K562 (cell line): ENCODE measurements around the gene SLC39A7. TPM values are rescaled to one million over a fixed set of nuclear protein-coding genes. Genes with fewer than 3 reads are reported as not detected.
A peak's percentile ranks its signal among the peaks of the same experiment; 100 is the strongest.

Experiments
- ATAC-seq: fragments of 200-7000 bp; cut with Tn5 transposase; 3 replicates; pipeline ENCODE4 v1.9.1; 2020; ENCODE audit warnings: moderate library complexity
- BruUV-seq: library from RNA; stranded (reverse); fragments of 400-500 nt; replicated peaks from 2 replicates; lab custom pipeline; 2021; lab: Mats Ljungman, UMichigan
- CTCF ChIA-PET: fragments of 300-600 bp; formaldehyde crosslinking; extraction: SDS; loops from one replicate; lab custom pipeline; 2021; ENCODE audit warnings: low intra/inter-chr PET ratio; lab: Yijun Ruan, JAX
- POLR2A ChIA-PET: fragments of 300-600, 350-650 bp; sonication (Branson Sonifier 250); formaldehyde crosslinking; extraction: SDS; loops from one replicate; lab custom pipeline; 2021; ENCODE audit warnings: antibody characterized with exemption, inconsistent platforms; lab: Yijun Ruan, JAX
- DNase-seq, 4 experiments: peaks; one replicate each; pipeline versions ENCODE4 v3.0.0 to v3.0.0-alpha.2; 2011 to 2018; ENCODE audit warnings: low spot score in 3 of 4, mixed read lengths in 3 of 4; ENCODE audit errors: extremely low read depth in 1 of 4
- FAIRE-seq: peaks from 2 replicates; lab custom pipeline; 2011; peaks lifted over from hg19 to GRCh38; lab: Jason Lieb, UNC
- H2AFZ ChIP-seq: 2 replicates; pipeline ENCODE4 v1.6.0; 2011; ENCODE audit warnings: low read depth, low read length, control low read depth, inconsistent platforms
- H3K27ac ChIP-seq: fragments of 200-600 bp; 3 replicates; pipeline ENCODE4 v1.8.0; 2011; ENCODE audit warnings: low read depth, mild to moderate bottlenecking, control low read depth, inconsistent platforms, low read length, moderate library complexity, mixed read lengths; ENCODE audit errors: extremely low read depth
- H3K27me3 ChIP-seq, 2 experiments: fragments of 300-600 bp in 1 of 2; 2 replicates in 1 of 2; 3 replicates in 1 of 2; pipeline versions ENCODE4 v1.6.0 to v1.8.0; 2011; ENCODE audit warnings: inconsistent platforms in 2 of 2, low read length in 2 of 2, mild to moderate bottlenecking in 1 of 2, mixed read lengths in 1 of 2, moderate library complexity in 1 of 2; ENCODE audit not compliant: control insufficient read depth in 2 of 2, insufficient read depth in 2 of 2
- H3K36me3 ChIP-seq: fragments of 300-600 bp; 3 replicates; pipeline ENCODE4 v1.8.0; 2011; ENCODE audit warnings: mild to moderate bottlenecking, low read length, inconsistent platforms; ENCODE audit not compliant: control insufficient read depth, insufficient read depth
- H3K4me1 ChIP-seq, 2 experiments: fragments of 200-600 bp in 1 of 2; replicated peaks in 1 of 2; 2 replicates in 1 of 2; 3 replicates in 1 of 2; pipeline versions ENCODE4 v1.5.1 to v1.8.0; 2011; ENCODE audit warnings: inconsistent platforms in 2 of 2, low read length in 2 of 2, mild to moderate bottlenecking in 1 of 2, mixed read lengths in 1 of 2, moderate library complexity in 1 of 2; ENCODE audit not compliant: control insufficient read depth in 2 of 2, insufficient read depth in 2 of 2
- H3K4me2 ChIP-seq: 2 replicates; pipeline ENCODE4 v1.6.1; 2011; ENCODE audit warnings: low read length, control low read depth, inconsistent platforms, mixed read lengths; ENCODE audit not compliant: insufficient read depth
- H3K4me3 ChIP-seq: fragments of 200-600 bp; sonication (generic), shearing (Covaris generic); 2 replicates; pipeline ENCODE4 v1.5.1; 2016; ENCODE audit warnings: control low read depth, inconsistent platforms
- H3K79me2 ChIP-seq: fragments of 200-600 bp; 3 replicates; pipeline ENCODE4 v1.8.0; 2011; ENCODE audit warnings: low read length, inconsistent platforms; ENCODE audit not compliant: control insufficient read depth, insufficient read depth
- H3K9ac ChIP-seq, 2 experiments: 2 replicates each; pipeline versions ENCODE4 v1.6.0 to v1.6.1; 2011; ENCODE audit warnings: low read depth in 2 of 2, low read length in 2 of 2, control low read depth in 1 of 2, inconsistent platforms in 1 of 2, mild to moderate bottlenecking in 1 of 2, mixed read lengths in 1 of 2; ENCODE audit not compliant: insufficient read depth in 1 of 2
- H3K9me1 ChIP-seq: one replicate; pipeline ENCODE4 v1.6.0; 2011; ENCODE audit warnings: inconsistent platforms, mild to moderate bottlenecking, low read length, moderate library complexity; ENCODE audit not compliant: control insufficient read depth, insufficient read depth
- H3K9me3 ChIP-seq: replicated peaks from 2 replicates; pipeline ENCODE4 v1.5.1; 2011; ENCODE audit warnings: low read depth, low read length, inconsistent platforms; ENCODE audit not compliant: control insufficient read depth, insufficient read depth
- H4K20me1 ChIP-seq: replicated peaks from 2 replicates; pipeline ENCODE4 v1.6.1; 2011; ENCODE audit warnings: low read length, inconsistent platforms, mixed read lengths; ENCODE audit not compliant: control insufficient read depth, insufficient read depth
- ARID1B ChIP-seq: fragments of 450-650 bp; IDR thresholded peaks from 2 replicates; pipeline ENCODE4 v1.6.1; 2016; ENCODE audit warnings: antibody characterized with exemption, mild to moderate bottlenecking, inconsistent platforms
- ARID3A ChIP-seq: IDR thresholded peaks from 2 replicates; pipeline ENCODE4 v1.6.1; 2012; ENCODE audit warnings: low read depth, low read length, improper control_type of control experiment, borderline replicate concordance
- CREM ChIP-seq: IDR thresholded peaks from 2 replicates; pipeline ENCODE4 v1.6.1; 2014; ENCODE audit warnings: antibody characterized with exemption, low read depth
- DPF2 ChIP-seq: fragments of 450-650 bp; IDR thresholded peaks from 2 replicates; pipeline ENCODE4 v1.6.1; 2016
- EHMT2 ChIP-seq: fragments of 450-650 bp; IDR thresholded peaks from 2 replicates; pipeline ENCODE4 v1.6.1; 2018; ENCODE audit warnings: antibody characterized with exemption
- NFYB ChIP-seq: IDR thresholded peaks from 2 replicates; pipeline ENCODE4 v1.6.1; 2011; ENCODE audit warnings: mild to moderate bottlenecking, moderate library complexity; ENCODE audit not compliant: insufficient read length; ENCODE audit errors: extremely low read depth
- NR2F6 ChIP-seq: fragments of 450-650 bp; formaldehyde crosslinking; IDR thresholded peaks from 2 replicates; pipeline ENCODE4 v1.4.0; 2020; ENCODE audit warnings: mild to moderate bottlenecking
- RBM14 ChIP-seq: fragments of 200-400 bp; formaldehyde crosslinking; IDR thresholded peaks from 2 replicates; pipeline ENCODE4 v1.6.1; 2018; ENCODE audit warnings: low read depth, mild to moderate bottlenecking, low read length, moderate library complexity, borderline replicate concordance; ENCODE audit not compliant: insufficient read depth
- SFPQ ChIP-seq: fragments of 200-400 bp; formaldehyde crosslinking; IDR thresholded peaks from 2 replicates; pipeline ENCODE4 v1.6.1; 2017; ENCODE audit warnings: mild to moderate bottlenecking, low read depth, low read length, moderate library complexity
- SUPT5H ChIP-seq: fragments of 450-650 bp; IDR thresholded peaks from 2 replicates; pipeline ENCODE4 v1.6.1; 2016
- ZKSCAN8 ChIP-seq: fragments of 200-800 bp; sonication (Bioruptor generic); IDR thresholded peaks from 2 replicates; pipeline ENCODE4 v1.6.1; 2016; ENCODE audit warnings: missing genetic modification characterization, missing compliant biosample characterization
- ZNF77 ChIP-seq: fragments of 250-450 bp; sonication (Bioruptor Pico); IDR thresholded peaks from 2 replicates; pipeline ENCODE4 v1.5.0; 2020
- WGBS: fragments of 100-300 bp; shearing (Covaris generic); methylation state at CpG from one replicate; pipeline ENCODE4 v1.1.6; 2016; ENCODE audit warnings: low coverage, mixed read lengths; ENCODE audit not compliant: insufficient coverage; ENCODE audit errors: missing lambda C conversion rate; 5-methylcytosine and 5-hydroxymethylcytosine counted together
- in situ Hi-C: fragments of 300-500 bp; cut with MboI; formaldehyde crosslinking; loops from 4 replicates; pipeline ENCODE4 v1.15.0; 2018; ENCODE audit warnings: inconsistent platforms, mixed read lengths
- intact Hi-C: fragments of 100-400 bp; cut with micrococcal nuclease; formaldehyde crosslinking; loops from 2 replicates; pipeline ENCODE4 v1.14.2; 2022
- polyA plus RNA-seq, 8 experiments: library from polyadenylated mRNA; depleted of rRNA in 4 of 8; stranded (reverse) in 5 of 8; unstranded in 3 of 8; fragments of >200 nt; fragmentation: Nextera tagmentation in 2 of 8; fragmentation: Illumina TruSeq in 1 of 8; extraction: Ambion mirVana in 2 of 8; extraction: Trizol in 1 of 8; gene quantifications; 2 replicates each; pipeline versions ENCODE4 v1.2.1 to v1.2.3, GENCODE V29; 2011 to 2014; ENCODE audit warnings: inconsistent platforms in 1 of 8, missing spikeins in 1 of 8
- total RNA-seq, 7 experiments: library from RNA; depleted of rRNA in 6 of 7; stranded (reverse); fragments of >200 nt in 6 of 7; fragmentation: Illumina TruSeq in 2 of 7; extraction: Trizol in 2 of 7; gene quantifications; 2 replicates each; pipeline versions ENCODE4 v1.2.1 to v1.2.3, GENCODE V29; 2011 to 2021; ENCODE audit warnings: low replicate concordance in 1 of 7
- TF ChIP-seq, protein P1 (sequence below): fragments of 200-800 bp; sonication (Bioruptor generic); IDR thresholded peaks from 2 replicates; pipeline ENCODE4 v1.6.1; 2016; ENCODE audit warnings: missing genetic modification characterization, missing compliant biosample characterization

SLC39A7 gene
- total and polyA plus RNA-seq, 9 of the 15 experiments (the other 6 are each of a cell fraction or from before 2014, with no cell fraction given), result 21.7 to 169 (median 121) TPM

GRCh38 chr6:33160728-33161344 lies 39.8 kb upstream of the SLC39A7 start:
- FAIRE-seq, result no peak
- no TSS peak for BruUV-seq
- H3K9ac ChIP-seq, result no peak overlapping the region; a peak in 1 of 4 replicates
- no peaks in the 10 kb centered on the region for H4K20me1 ChIP-seq
- intact Hi-C loops (loop anchor here (1.0 to 2.0 kb wide), 2 partner anchors 36 to 87 kb away; no protein-coding TSS in a partner anchor), in situ Hi-C loops (loop anchor here (5.0 kb wide), 1 partner anchor 1024 kb away; no protein-coding TSS in a partner anchor)
- no peak for ATAC-seq
- ChIA-PET POLR2A (interaction anchor here (1.0 kb wide), 1 partner anchor 67 kb away, joined by 3 read pairs; no protein-coding TSS in a partner anchor), CTCF (interaction anchor here (1.1 to 3.5 kb wide), 5 partner anchors 12 to 161 kb away, joined by 4 to 21 read pairs (median 5); no protein-coding TSS in a partner anchor)
- H3K27me3 ChIP-seq, result peaks cover 3 to 38% of the 10 kb centered on the region in 2 experiments; a peak in 4 of 5 replicates
- H3K4me3 ChIP-seq, result no peak overlapping the region
- H3K27ac ChIP-seq, result no peak overlapping the region
- H3K9me3 ChIP-seq, result no peaks in the 10 kb centered on the region
- H3K79me2 ChIP-seq, result no peaks in the 10 kb centered on the region
- peak in 1 of 4 experiments; percentile 16 for DNase-seq
- H3K9me1 ChIP-seq, result no peaks in the 10 kb centered on the region
- peak overlapping the region; percentile 92; the same call in 1 of the 2 replicates for H2AFZ ChIP-seq
- peaks cover 7 to 25% of the 10 kb centered on the region in 2 experiments; a peak in 3 of 5 replicates for H3K4me1 ChIP-seq
- 30% methylated on average over 13 of the region's 13 CpGs for WGBS
- H3K4me2 ChIP-seq, result 0 out of 2 replicates have a peak overlapping the region, but pooled peaks have one; percentile 4
- no peaks in the 10 kb centered on the region for H3K36me3 ChIP-seq
- TF ChIP-seq SUPT5H, result no peak
- TF ChIP-seq ARID3A, result no peak
- TF ChIP-seq, protein P1, sequence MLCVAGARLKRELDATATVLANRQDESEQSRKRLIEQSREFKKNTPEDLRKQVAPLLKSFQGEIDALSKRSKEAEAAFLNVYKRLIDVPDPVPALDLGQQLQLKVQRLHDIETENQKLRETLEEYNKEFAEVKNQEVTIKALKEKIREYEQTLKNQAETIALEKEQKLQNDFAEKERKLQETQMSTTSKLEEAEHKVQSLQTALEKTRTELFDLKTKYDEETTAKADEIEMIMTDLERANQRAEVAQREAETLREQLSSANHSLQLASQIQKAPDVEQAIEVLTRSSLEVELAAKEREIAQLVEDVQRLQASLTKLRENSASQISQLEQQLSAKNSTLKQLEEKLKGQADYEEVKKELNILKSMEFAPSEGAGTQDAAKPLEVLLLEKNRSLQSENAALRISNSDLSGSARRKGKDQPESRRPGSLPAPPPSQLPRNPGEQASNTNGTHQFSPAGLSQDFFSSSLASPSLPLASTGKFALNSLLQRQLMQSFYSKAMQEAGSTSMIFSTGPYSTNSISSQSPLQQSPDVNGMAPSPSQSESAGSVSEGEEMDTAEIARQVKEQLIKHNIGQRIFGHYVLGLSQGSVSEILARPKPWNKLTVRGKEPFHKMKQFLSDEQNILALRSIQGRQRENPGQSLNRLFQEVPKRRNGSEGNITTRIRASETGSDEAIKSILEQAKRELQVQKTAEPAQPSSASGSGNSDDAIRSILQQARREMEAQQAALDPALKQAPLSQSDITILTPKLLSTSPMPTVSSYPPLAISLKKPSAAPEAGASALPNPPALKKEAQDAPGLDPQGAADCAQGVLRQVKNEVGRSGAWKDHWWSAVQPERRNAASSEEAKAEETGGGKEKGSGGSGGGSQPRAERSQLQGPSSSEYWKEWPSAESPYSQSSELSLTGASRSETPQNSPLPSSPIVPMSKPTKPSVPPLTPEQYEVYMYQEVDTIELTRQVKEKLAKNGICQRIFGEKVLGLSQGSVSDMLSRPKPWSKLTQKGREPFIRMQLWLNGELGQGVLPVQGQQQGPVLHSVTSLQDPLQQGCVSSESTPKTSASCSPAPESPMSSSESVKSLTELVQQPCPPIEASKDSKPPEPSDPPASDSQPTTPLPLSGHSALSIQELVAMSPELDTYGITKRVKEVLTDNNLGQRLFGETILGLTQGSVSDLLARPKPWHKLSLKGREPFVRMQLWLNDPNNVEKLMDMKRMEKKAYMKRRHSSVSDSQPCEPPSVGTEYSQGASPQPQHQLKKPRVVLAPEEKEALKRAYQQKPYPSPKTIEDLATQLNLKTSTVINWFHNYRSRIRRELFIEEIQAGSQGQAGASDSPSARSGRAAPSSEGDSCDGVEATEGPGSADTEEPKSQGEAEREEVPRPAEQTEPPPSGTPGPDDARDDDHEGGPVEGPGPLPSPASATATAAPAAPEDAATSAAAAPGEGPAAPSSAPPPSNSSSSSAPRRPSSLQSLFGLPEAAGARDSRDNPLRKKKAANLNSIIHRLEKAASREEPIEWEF, result no peak
- TF ChIP-seq SFPQ, result no peak
- no peak for TF ChIP-seq CREM
- no peak for TF ChIP-seq RBM14
- no peak for TF ChIP-seq EHMT2
- no peak for TF ChIP-seq NR2F6 (CRISPR knock-in tag)
- TF ChIP-seq DPF2, result no peak
- TF ChIP-seq ZNF77 (CRISPR knock-in tag), result no peak
- no peak for TF ChIP-seq NFYB
- no peak for TF ChIP-seq ZKSCAN8 (CRISPR knock-in tag)
- TF ChIP-seq ARID1B, result no peak
